ENCODE results near the gene COX6A2.

- TF ChIP-seq CTCF (IDR thresholded peaks at IDR 0.05; ENCODE audit: low read length) = no peak
- TF ChIP-seq EZH2 (optimal IDR thresholded peaks at IDR 0.05; ENCODE audit: low read depth, low read length) = no peak
- no peak for TF ChIP-seq EZH2phosphoT487 (IDR thresholded peaks at IDR 0.05; ENCODE audit: low read length)
Measured at GRCh38 chr16:31452631-31453106, 24.5 kb upstream of the COX6A2 start.
